WTC11 (cell line): Measurements from ENCODE around the gene DYNC1I1.

Experiments used
- ESRRA ChIP-seq: sonication (generic); formaldehyde crosslinking; IDR thresholded peaks from 2 replicates; pipeline ENCODE4 v1.8.1; 2022; ENCODE audit warnings: mild to moderate bottlenecking, missing genetic modification reagents, borderline replicate concordance
- NFYB ChIP-seq: sonication (generic); formaldehyde crosslinking; conservative IDR thresholded peaks from 2 replicates; pipeline ENCODE4 v1.8.0; 2022; ENCODE audit warnings: low read depth, missing genetic modification reagents
- NR1H2 ChIP-seq: sonication (generic); formaldehyde crosslinking; IDR thresholded peaks from 2 replicates; pipeline ENCODE4 v1.9.0; 2021; ENCODE audit warnings: mild to moderate bottlenecking, moderate library complexity, missing genetic modification reagents

- TF ChIP-seq NR1H2 (CRISPR knock-in tag) = no peak
- TF ChIP-seq ESRRA (CRISPR knock-in tag) = no peak
- TF ChIP-seq NFYB = no peak
Observed at GRCh38 chr7:95980706-95981105, 208.4 kb downstream of the DYNC1I1 start.
